Measurements from ENCODE around the gene LRRC26. TPM values are rescaled to one million over a fixed set of nuclear protein-coding genes. Genes with fewer than 3 reads are reported as not detected.

LRRC26 gene
- total RNA-seq, 1 experiment from 2014 or later, result 2.4 TPM

- H3K4me3 ChIP-seq (replicated peaks in 1 of 2; ENCODE audit: low read depth in 1 of 2, low read length in 2 of 2), result no peak overlapping the region
These were observed 16.1 kb upstream of the LRRC26 start for GRCh38 chr9:137185921-137186320.

More at GRCh38 chr9:137185921-137186320, 16.1 kb upstream of the LRRC26 start:
- H3K4me2 ChIP-seq (ENCODE audit: low read length), result no peak overlapping the region
- no peak for ATAC-seq
- H3K27me3 ChIP-seq (ENCODE audit: insufficient read depth, low read length), result no peaks in the 10 kb centered on the region
- RAD21 ChIA-PET (ENCODE audit: low non-redundant PET in 1 of 2, low total read pairs in 2 of 2, uncharacterized antibody in 2 of 2, unreplicated experiment in 2 of 2), result no interaction called here
- intact Hi-C loops (cut with micrococcal nuclease), result loop anchor here (5.0 kb wide), 1 partner anchor 41 kb away; the partner anchor contains the start of genes CYSRT1 and RNF224
- H4K20me1 ChIP-seq (ENCODE audit: insufficient read depth), result no peaks in the 10 kb centered on the region
- peaks cover 0 to 23% of the 10 kb centered on the region in 2 experiments; a peak in 1 of 4 replicates for H3K36me3 ChIP-seq (ENCODE audit: control insufficient read depth in 1 of 2, insufficient read depth in 2 of 2, low read length in 2 of 2)
- H3K9me2 ChIP-seq (ENCODE audit: insufficient read depth), result no peaks in the 10 kb centered on the region
- no peak overlapping the region for H3K9ac ChIP-seq (ENCODE audit: low read length)
- peaks cover 16 to 30% of the 10 kb centered on the region in 2 experiments for H3K4me1 ChIP-seq (ENCODE audit: control insufficient read depth in 1 of 2, insufficient read depth in 2 of 2, low read length in 2 of 2)
- peaks cover 50% of the 10 kb centered on the region for H3K79me2 ChIP-seq (ENCODE audit: insufficient read depth, low read length)
- no peak overlapping the region for H3K27ac ChIP-seq (ENCODE audit: low read depth, low read length)
- TF ChIP-seq CBX3 (IDR thresholded peaks at IDR 0.05; ENCODE audit: low read depth), result no peak
- TF ChIP-seq, protein P1, sequence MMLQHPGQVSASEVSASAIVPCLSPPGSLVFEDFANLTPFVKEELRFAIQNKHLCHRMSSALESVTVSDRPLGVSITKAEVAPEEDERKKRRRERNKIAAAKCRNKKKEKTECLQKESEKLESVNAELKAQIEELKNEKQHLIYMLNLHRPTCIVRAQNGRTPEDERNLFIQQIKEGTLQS (IDR thresholded peaks at IDR 0.05), result no peak
- no peak for TF ChIP-seq SRF (IDR thresholded peaks at IDR 0.05; ENCODE audit: low read depth)
- no peak for TF ChIP-seq TCF7L2 (IDR thresholded peaks at IDR 0.05; ENCODE audit: borderline replicate concordance, extremely low read depth, insufficient read depth, insufficient read length)
- TF ChIP-seq ELF1 (IDR thresholded peaks at IDR 0.05; ENCODE audit: borderline replicate concordance, low read depth), result no peak
- no peak for TF ChIP-seq SP1 (IDR thresholded peaks at IDR 0.05; ENCODE audit: low read depth)
- TF ChIP-seq FOSL1 (IDR thresholded peaks at IDR 0.05; ENCODE audit: low read depth), result no peak
- TF ChIP-seq RAD21 (IDR thresholded peaks at IDR 0.05; ENCODE audit: low read depth), result no peak
- no peak for TF ChIP-seq ZNF274 (IDR thresholded peaks at IDR 0.05; ENCODE audit: low read depth, low read length)
- TF ChIP-seq MAX (IDR thresholded peaks at IDR 0.05), result no peak
- TF ChIP-seq EGR1 (IDR thresholded peaks at IDR 0.05; ENCODE audit: low read depth), result no peak
- TF ChIP-seq REST (IDR thresholded peaks at IDR 0.05; ENCODE audit: low read depth), result no peak
- TF ChIP-seq CTCF (IDR thresholded peaks at IDR 0.05 in 2 of 3, conservative IDR thresholded peaks at IDR 0.05 in 1 of 3; ENCODE audit: borderline replicate concordance in 1 of 3, insufficient read depth in 1 of 3, low read depth in 2 of 3, low read length in 2 of 3), result no peak
- no peak overlapping the region for H2AFZ ChIP-seq (ENCODE audit: low read depth, low read length, poor library complexity, severe bottlenecking)
- POLR2A ChIA-PET, result no interaction called here
- H3K9me3 ChIP-seq (ENCODE audit: control insufficient read depth in 1 of 2, insufficient read depth in 1 of 2, low read depth in 1 of 2, low read length in 2 of 2), result no peaks in the 10 kb centered on the region
- BruUV-seq (replicated peaks), result no TSS peak
- CTCF ChIA-PET, result no interaction called here
- DNase-seq (ENCODE audit: low read depth, low spot score), result no peak

Measured in HCT116 (cell line).